ENCODE data around the gene RAP1A.

RAP1A gene

GRCh38 chr1:111730706-111731105 lies 111.1 kb downstream of the RAP1A start:
- TF ChIP-seq CTCF (conservative IDR thresholded peaks at IDR 0.05; ENCODE audit: low read depth, low read length), result no peak
- no peak for DNase-seq (ENCODE audit: low read depth)
- H3K4me3 ChIP-seq (ENCODE audit: low read length), result no peak overlapping the region

GRCh38 chr1:111731956-111732355 lies 112.4 kb downstream of the RAP1A start:
- TF ChIP-seq CTCF (conservative IDR thresholded peaks at IDR 0.05; ENCODE audit: low read depth, low read length), result no peak
- no peak overlapping the region for H3K4me3 ChIP-seq (ENCODE audit: low read length)
- DNase-seq (ENCODE audit: low read depth), result no peak

- no peak overlapping the region for H3K4me3 ChIP-seq (ENCODE audit: low read length)
- TF ChIP-seq CTCF (conservative IDR thresholded peaks at IDR 0.05; ENCODE audit: low read depth, low read length), result no peak
- DNase-seq (ENCODE audit: low read depth), result no peak
These were observed 113.1 kb downstream of the RAP1A start for GRCh38 chr1:111732718-111733117.

DNA sequence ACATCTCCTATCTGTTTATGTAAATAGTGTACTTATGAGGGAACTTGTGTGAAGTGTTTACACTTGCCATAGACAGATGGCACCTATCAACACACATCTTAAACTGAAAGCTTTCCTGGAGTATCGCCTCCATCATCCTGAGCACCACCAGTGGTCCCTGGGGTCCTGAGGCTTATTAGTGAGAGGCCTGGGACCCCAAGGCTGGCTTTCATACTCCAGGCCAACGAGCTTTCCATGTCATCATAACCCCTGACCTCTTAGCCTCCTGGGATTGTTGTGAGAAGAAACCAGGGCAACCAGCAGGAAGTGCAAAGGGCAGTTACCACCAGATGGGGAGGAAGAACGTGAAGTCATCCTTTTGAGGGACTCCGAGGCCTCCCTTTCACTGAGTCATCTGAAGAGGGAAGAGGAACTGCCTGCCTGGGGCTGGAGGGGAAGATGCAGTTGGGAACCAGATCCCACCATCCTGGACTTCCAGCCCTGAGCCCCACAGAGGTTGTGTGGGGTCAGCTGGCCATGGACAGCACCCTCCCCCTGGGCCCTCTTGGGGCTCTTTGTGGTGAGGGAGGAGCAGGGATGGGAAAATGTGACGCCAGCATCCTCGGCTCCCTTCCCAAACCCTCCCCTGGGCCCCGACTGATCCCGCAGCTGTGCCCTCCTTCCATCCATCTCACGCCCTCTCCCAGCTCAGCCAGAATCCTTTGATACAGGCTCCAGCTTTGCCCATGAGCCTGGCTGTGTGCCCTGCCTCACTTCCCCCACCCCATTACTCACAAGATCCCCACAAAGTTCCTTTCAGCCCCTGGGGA lies 113.8 kb downstream of the RAP1A start:
- DNase-seq (ENCODE audit: low read depth), result no peak
- no peak for TF ChIP-seq CTCF (conservative IDR thresholded peaks at IDR 0.05; ENCODE audit: low read depth, low read length)
- H3K4me3 ChIP-seq (ENCODE audit: low read length), result no peak overlapping the region

GRCh38 chr1:111733992-111734341 lies 114.4 kb downstream of the RAP1A start:
- TF ChIP-seq CTCF (conservative IDR thresholded peaks at IDR 0.05; ENCODE audit: low read depth, low read length), result no peak
- H3K4me3 ChIP-seq (ENCODE audit: low read length), result no peak overlapping the region
- no peak for DNase-seq (ENCODE audit: low read depth)

- no peak overlapping the region for H3K4me3 ChIP-seq (ENCODE audit: low read length)
These were observed 114.8 kb downstream of the RAP1A start for GRCh38 chr1:111734426-111734825.

More at GRCh38 chr1:111734426-111734825, 114.8 kb downstream of the RAP1A start:
- TF ChIP-seq CTCF (conservative IDR thresholded peaks at IDR 0.05; ENCODE audit: low read depth, low read length), result no peak
- DNase-seq (ENCODE audit: low read depth), result no peak
